ENCODE data around the gene GALNTL6.

DNA sequence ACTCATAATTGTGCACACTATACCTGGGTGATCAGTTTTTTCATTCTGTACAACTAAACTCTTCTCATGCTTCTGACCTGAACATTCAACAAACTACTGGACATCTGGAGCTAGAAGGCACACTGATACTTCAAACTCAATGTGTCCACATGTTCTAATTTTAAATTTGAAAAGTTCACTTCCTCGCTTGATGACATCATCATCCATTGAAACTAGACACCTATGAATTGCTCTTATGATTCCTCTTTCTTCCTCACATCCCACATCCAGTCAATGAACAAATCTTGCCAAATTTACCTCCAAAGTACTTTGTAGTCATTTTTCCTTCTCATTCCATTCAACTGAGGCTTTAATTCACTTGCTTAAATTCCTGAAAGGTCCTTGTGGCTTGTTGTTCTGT, 549.4 kb downstream of the GALNTL6 start:
- TF ChIP-seq EZH2 (IDR thresholded peaks at IDR 0.05; ENCODE audit: low read depth, unreplicated experiment), result no peak
- no peak for TF ChIP-seq CREB1 (CRISPR knock-in tag; IDR thresholded peaks at IDR 0.05; ENCODE audit: low read depth)
- TF ChIP-seq, protein P1, sequence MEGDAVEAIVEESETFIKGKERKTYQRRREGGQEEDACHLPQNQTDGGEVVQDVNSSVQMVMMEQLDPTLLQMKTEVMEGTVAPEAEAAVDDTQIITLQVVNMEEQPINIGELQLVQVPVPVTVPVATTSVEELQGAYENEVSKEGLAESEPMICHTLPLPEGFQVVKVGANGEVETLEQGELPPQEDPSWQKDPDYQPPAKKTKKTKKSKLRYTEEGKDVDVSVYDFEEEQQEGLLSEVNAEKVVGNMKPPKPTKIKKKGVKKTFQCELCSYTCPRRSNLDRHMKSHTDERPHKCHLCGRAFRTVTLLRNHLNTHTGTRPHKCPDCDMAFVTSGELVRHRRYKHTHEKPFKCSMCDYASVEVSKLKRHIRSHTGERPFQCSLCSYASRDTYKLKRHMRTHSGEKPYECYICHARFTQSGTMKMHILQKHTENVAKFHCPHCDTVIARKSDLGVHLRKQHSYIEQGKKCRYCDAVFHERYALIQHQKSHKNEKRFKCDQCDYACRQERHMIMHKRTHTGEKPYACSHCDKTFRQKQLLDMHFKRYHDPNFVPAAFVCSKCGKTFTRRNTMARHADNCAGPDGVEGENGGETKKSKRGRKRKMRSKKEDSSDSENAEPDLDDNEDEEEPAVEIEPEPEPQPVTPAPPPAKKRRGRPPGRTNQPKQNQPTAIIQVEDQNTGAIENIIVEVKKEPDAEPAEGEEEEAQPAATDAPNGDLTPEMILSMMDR (conservative IDR thresholded peaks at IDR 0.05; ENCODE audit: low read depth in 2 of 2), result no peak
- TF ChIP-seq POLR2AphosphoS5 (IDR thresholded peaks at IDR 0.05; ENCODE audit: low read depth), result no peak
- TF ChIP-seq EZH2phosphoT487 (IDR thresholded peaks at IDR 0.05; ENCODE audit: unreplicated experiment), result no peak
- no peak for TF ChIP-seq NANOG (IDR thresholded peaks at IDR 0.05; ENCODE audit: borderline replicate concordance)
- TF ChIP-seq, protein P2, sequence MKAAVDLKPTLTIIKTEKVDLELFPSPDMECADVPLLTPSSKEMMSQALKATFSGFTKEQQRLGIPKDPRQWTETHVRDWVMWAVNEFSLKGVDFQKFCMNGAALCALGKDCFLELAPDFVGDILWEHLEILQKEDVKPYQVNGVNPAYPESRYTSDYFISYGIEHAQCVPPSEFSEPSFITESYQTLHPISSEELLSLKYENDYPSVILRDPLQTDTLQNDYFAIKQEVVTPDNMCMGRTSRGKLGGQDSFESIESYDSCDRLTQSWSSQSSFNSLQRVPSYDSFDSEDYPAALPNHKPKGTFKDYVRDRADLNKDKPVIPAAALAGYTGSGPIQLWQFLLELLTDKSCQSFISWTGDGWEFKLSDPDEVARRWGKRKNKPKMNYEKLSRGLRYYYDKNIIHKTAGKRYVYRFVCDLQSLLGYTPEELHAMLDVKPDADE (IDR thresholded peaks at IDR 0.05), result no peak
- TF ChIP-seq, protein P3, sequence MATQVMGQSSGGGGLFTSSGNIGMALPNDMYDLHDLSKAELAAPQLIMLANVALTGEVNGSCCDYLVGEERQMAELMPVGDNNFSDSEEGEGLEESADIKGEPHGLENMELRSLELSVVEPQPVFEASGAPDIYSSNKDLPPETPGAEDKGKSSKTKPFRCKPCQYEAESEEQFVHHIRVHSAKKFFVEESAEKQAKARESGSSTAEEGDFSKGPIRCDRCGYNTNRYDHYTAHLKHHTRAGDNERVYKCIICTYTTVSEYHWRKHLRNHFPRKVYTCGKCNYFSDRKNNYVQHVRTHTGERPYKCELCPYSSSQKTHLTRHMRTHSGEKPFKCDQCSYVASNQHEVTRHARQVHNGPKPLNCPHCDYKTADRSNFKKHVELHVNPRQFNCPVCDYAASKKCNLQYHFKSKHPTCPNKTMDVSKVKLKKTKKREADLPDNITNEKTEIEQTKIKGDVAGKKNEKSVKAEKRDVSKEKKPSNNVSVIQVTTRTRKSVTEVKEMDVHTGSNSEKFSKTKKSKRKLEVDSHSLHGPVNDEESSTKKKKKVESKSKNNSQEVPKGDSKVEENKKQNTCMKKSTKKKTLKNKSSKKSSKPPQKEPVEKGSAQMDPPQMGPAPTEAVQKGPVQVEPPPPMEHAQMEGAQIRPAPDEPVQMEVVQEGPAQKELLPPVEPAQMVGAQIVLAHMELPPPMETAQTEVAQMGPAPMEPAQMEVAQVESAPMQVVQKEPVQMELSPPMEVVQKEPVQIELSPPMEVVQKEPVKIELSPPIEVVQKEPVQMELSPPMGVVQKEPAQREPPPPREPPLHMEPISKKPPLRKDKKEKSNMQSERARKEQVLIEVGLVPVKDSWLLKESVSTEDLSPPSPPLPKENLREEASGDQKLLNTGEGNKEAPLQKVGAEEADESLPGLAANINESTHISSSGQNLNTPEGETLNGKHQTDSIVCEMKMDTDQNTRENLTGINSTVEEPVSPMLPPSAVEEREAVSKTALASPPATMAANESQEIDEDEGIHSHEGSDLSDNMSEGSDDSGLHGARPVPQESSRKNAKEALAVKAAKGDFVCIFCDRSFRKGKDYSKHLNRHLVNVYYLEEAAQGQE (IDR thresholded peaks at IDR 0.05; ENCODE audit: unreplicated experiment), result no peak
- no peak for TF ChIP-seq JUNB (IDR thresholded peaks at IDR 0.05; ENCODE audit: unreplicated experiment)
- no peak for TF ChIP-seq STAT1 (IDR thresholded peaks at IDR 0.05; ENCODE audit: unreplicated experiment)
- no peak for TF ChIP-seq ZNF114 (CRISPR knock-in tag; IDR thresholded peaks at IDR 0.05)
- TF ChIP-seq, protein P4, sequence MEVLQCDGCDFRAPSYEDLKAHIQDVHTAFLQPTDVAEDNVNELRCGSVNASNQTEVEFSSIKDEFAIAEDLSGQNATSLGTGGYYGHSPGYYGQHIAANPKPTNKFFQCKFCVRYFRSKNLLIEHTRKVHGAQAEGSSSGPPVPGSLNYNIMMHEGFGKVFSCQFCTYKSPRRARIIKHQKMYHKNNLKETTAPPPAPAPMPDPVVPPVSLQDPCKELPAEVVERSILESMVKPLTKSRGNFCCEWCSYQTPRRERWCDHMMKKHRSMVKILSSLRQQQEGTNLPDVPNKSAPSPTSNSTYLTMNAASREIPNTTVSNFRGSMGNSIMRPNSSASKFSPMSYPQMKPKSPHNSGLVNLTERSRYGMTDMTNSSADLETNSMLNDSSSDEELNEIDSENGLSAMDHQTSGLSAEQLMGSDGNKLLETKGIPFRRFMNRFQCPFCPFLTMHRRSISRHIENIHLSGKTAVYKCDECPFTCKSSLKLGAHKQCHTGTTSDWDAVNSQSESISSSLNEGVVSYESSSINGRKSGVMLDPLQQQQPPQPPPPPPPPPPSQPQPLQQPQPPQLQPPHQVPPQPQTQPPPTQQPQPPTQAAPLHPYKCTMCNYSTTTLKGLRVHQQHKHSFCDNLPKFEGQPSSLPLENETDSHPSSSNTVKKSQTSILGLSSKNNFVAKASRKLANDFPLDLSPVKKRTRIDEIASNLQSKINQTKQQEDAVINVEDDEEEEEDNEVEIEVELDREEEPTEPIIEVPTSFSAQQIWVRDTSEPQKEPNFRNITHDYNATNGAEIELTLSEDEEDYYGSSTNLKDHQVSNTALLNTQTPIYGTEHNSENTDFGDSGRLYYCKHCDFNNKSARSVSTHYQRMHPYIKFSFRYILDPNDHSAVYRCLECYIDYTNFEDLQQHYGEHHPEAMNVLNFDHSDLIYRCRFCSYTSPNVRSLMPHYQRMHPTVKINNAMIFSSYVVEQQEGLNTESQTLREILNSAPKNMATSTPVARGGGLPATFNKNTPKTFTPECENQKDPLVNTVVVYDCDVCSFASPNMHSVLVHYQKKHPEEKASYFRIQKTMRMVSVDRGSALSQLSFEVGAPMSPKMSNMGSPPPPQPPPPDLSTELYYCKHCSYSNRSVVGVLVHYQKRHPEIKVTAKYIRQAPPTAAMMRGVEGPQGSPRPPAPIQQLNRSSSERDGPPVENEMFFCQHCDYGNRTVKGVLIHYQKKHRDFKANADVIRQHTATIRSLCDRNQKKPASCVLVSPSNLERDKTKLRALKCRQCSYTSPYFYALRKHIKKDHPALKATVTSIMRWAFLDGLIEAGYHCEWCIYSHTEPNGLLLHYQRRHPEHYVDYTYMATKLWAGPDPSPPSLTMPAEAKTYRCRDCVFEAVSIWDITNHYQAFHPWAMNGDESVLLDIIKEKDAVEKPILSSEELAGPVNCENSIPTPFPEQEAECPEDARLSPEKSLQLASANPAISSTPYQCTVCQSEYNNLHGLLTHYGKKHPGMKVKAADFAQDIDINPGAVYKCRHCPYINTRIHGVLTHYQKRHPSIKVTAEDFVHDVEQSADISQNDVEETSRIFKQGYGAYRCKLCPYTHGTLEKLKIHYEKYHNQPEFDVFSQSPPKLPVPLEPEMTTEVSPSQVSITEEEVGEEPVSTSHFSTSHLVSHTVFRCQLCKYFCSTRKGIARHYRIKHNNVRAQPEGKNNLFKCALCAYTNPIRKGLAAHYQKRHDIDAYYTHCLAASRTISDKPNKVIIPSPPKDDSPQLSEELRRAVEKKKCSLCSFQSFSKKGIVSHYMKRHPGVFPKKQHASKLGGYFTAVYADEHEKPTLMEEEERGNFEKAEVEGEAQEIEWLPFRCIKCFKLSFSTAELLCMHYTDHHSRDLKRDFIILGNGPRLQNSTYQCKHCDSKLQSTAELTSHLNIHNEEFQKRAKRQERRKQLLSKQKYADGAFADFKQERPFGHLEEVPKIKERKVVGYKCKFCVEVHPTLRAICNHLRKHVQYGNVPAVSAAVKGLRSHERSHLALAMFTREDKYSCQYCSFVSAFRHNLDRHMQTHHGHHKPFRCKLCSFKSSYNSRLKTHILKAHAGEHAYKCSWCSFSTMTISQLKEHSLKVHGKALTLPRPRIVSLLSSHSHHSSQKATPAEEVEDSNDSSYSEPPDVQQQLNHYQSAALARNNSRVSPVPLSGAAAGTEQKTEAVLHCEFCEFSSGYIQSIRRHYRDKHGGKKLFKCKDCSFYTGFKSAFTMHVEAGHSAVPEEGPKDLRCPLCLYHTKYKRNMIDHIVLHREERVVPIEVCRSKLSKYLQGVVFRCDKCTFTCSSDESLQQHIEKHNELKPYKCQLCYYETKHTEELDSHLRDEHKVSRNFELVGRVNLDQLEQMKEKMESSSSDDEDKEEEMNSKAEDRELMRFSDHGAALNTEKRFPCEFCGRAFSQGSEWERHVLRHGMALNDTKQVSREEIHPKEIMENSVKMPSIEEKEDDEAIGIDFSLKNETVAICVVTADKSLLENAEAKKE (CRISPR knock-in tag; IDR thresholded peaks at IDR 0.05), result no peak
- TF ChIP-seq ZNF331 (CRISPR knock-in tag; IDR thresholded peaks at IDR 0.05; ENCODE audit: low read depth), result no peak
